NCI-H2029 treated with DMSO at 0.1 percent for 48 hours (cell line): ENCODE results near the gene RAD51.
A peak's percentile ranks its signal among the peaks of the same experiment; 100 is the strongest.

Experiments
- DNase-seq: peaks from one replicate; lab custom pipeline; 2025; lab: John Stamatoyannopoulos, UW

The RAD51 gene

GRCh38 chr15:40762919-40763800, 68.2 kb downstream of the RAD51 start:
- peak; percentile 44 for DNase-seq

- no peak for DNase-seq
These were observed 69.0 kb downstream of the RAD51 start, which contains the start of gene GCHFR for GRCh38 chr15:40763801-40764628. TSS of gene GCHFR (plus strand) at chr15:40764068. CDS start at chr15:40764181, 113 bp downstream.

- DNase-seq = no peak
These were observed 69.7 kb downstream of the RAD51 start for GRCh38 chr15:40764629-40765103.

DNA sequence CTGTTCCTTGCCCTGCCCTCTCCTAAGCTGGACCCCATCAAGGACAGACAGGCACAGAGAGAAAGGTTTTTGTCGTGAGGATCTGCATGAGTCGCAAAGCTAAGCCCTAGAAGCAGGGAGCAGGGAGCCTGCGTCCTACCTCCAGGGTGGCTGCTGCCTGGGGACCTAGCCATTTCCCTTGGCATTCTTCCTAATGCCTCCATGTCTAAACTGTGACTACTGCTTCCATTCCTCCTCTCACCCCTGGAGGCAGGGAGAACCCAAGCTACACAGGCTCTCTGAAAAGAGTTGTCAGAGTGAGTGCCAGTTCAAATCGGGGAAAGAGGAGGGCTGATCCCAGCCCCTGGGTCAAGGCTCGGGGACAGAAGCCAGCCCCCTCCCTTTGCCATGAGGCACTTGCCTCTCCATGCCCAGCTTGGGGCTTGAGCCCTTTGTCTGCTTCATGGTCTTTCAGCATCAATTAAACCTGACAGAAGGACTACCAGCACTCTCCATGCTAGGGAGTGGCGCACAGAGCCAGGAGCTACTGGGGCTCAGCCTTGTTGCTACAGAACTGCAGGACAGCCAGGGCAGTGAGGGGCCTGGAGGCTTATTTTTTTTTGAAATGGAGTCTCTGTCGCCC, 71.3 kb downstream of the RAD51 start:
- no peak for DNase-seq

DNA sequence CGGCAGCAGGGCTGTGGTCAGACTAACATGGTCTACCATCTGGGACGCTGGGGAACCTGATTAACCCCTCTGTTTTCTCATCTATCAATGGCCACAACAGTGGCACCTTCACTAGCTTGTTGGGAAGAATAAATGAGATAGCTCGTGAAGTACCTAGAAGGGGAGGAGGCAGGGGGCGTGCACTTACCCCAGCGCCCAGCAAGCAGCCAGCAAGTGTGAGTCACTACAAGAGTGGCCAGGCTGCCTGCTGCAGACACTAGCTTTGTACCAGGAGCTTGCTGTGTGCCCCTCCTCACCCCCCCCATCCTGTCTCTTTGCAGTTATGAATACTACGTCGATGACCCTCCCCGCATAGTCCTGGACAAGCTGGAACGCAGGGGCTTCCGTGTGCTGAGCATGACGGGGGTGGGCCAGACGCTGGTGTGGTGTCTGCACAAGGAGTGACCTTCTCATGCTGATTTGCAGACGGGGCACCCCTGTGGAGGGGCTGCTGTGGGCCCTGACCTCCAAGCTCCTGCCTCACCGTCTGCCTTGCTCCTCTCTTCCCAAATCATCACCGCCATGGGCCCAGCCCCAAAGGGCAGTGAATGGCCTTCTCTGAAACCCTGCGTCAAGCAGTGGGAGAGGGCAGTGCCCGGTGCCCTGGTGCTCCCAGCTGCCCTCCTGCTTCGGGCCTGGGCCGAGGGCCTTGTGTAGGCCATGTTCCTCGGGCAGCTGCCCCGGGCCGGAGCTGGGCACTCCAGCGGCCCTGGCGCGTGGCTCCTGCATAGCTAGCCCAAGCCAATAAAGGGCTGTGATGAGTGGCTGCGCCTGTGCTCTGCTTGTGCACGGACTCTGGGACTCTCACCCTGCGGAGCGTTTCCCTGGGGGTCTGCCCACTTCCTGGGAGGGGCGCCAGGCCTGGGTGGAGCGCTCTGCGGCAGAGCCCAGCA, 72.2 kb downstream of the RAD51 start:
- no peak for DNase-seq

GRCh38 chr15:40767838-40768500, 73.0 kb downstream of the RAD51 start:
- no peak for DNase-seq

- DNase-seq = no peak
These were observed 73.7 kb downstream of the RAD51 start for GRCh38 chr15:40768521-40769273.

- no peak for DNase-seq
These were observed 74.5 kb downstream of the RAD51 start, which contains the start of gene C15orf62 for GRCh38 chr15:40769274-40770146. TSS of gene C15orf62 (plus strand) at chr15:40769980. CDS start at chr15:40770496, 516 bp downstream.

GRCh38 chr15:40770147-40770721, 75.3 kb downstream of the RAD51 start:
- no peak for DNase-seq

DNA sequence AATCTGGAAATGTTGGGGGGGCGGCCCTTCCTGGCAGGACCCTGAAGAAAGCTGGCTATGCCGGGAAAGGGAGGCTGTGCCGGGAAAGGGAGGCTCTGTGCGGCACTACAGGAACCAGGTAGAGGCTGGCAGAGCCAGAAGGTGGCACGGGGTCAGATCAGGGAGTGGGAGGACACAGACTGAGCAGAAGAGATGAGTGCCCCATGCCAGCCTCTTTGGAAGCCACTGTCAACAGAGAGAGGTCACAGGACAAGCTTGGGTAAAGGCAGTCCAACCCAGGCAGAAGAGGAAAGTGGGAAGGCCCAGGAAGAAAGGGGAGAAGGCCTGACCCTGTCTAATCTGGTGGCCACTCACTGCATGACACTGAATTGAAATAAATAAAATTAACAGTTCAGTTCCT, 76.3 kb downstream of the RAD51 start:
- DNase-seq = no peak

DNA sequence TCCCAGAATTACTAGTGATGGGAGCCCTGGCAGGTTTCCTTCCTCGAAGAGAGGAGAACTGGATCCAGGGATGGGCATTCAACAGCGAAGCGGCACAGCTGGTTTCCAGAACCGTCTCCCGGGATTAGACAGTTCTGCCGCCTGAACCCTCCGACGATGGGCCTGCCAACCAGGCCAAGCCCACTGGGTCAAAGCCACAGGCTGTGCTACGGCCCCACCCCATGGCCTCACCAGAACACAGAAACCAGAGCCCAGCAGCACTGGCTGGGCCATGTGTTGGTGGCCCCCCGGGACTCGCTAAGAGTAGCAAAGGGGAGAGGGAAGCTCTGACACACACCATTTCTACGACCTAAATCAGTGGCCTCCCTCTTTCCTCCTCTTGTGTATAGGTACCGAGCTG, 77.0 kb downstream of the RAD51 start:
- no peak for DNase-seq

GRCh38 chr15:40773496-40773895, 78.5 kb downstream of the RAD51 start:
- no peak for DNase-seq

- DNase-seq = no peak
These were observed 78.9 kb downstream of the RAD51 start for GRCh38 chr15:40773902-40774301.

- no peak for DNase-seq
These were observed 80.0 kb downstream of the RAD51 start for GRCh38 chr15:40775007-40775406.

DNA sequence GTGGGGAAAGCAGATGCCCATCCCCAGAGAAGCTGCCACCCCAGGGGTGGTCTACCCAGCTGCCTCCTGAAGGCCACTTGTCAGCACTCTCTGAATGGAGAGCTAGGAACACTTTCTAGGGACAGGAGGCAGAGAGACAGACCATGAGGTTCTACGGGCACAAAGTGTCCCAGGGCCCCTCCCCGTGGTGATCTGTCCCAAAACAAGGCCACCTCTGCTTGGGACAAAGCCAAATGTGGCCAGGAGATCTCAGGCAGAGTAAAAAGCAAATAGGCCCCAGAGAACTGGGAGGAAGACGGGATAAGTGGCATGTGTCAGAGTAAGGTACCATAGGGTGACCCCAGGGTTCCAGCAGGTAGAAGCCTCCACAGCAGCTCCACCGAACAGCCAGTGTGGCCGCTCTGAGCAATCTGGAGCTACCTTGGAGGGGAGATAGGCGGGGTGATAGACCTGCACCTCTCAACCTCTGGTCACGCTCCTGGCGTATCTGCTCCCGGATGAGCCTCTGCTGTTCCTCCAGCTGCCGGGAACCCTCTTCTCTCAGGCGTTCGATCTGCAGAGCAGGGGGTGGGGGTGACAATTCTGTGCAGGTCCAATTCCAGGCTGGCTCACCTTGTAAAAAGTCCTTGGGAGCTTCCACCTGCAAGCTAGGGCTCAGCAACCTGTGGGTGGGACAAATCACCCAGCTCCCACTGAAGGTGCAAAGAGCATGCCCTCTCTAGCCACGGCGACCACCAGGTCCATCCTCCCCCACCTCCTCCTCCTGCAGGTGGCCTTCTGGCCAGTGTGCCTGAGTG, 81.0 kb downstream of the RAD51 start:
- no peak for DNase-seq

DNA sequence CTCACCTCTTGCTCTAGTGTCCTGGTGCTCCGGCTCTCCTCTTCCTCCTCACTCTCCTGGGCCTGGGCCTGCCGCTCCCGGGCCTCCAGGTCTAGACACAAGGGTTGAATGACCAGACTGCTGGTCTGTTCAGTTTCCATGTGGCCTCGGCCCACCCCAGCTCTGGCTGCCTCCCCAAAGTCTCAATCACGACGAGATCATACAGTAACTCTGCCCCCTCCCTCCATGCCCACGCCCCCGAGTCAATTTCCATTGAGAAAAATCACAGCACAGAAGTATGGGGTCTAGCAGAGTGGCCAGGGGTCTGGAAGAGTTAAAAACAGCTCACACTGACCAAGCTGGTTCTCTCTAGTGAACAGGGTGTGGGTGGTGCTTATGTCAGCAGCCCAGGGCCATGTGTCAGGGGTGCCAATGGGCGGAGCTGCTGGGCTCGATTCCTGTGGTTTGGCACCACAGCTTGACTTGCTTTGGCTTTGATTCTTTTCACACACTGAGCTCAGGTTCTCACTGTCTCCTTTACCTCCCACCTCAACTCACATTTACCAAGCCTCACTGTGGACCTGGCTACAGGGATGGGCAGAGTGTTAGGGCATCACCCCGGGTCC, 81.7 kb downstream of the RAD51 start:
- no peak for DNase-seq
